IMR-90 (cell line): ENCODE results near the gene MFSD6. TPM values are rescaled to one million over a fixed set of nuclear protein-coding genes. Genes with fewer than 3 reads are reported as not detected.
A peak's percentile ranks its signal among the peaks of the same experiment; 100 is the strongest.

ENCODE experiments used
- ATAC-seq: fragments of 200-7000 bp; cut with Tn5 transposase; 2 replicates; pipeline ENCODE4 v1.9.1; 2020; ENCODE audit warnings: low read depth, mild to moderate bottlenecking, moderate library complexity
- BruUV-seq: library from RNA; stranded (reverse); fragments of 400-500 nt; replicated peaks from 2 replicates; lab custom pipeline; 2021; lab: Mats Ljungman, UMichigan
- CTCF ChIA-PET: fragments of 300-600 bp; formaldehyde crosslinking; extraction: SDS; loops from one replicate; lab custom pipeline; 2021; ENCODE audit warnings: antibody characterized with exemption; lab: Yijun Ruan, JAX
- POLR2A ChIA-PET: fragments of 300-600 bp; sonication (Branson Sonifier 250); formaldehyde crosslinking; loops from one replicate; lab custom pipeline; 2022; ENCODE audit warnings: antibody characterized with exemption; ENCODE audit not compliant: unreplicated experiment; lab: Charles Lee
- DNase-seq: peaks from one replicate; pipeline ENCODE4 v3.0.0; 2013
- H2AFZ ChIP-seq: replicated peaks from 2 replicates; pipeline ENCODE3; 2013; ENCODE audit warnings: low read length, mild to moderate bottlenecking; ENCODE audit not compliant: poor library complexity
- H2AK5ac ChIP-seq: 2 replicates; pipeline ENCODE4 v1.6.1; 2013; ENCODE audit warnings: low read depth, low read length, inconsistent platforms
- H2AK9ac ChIP-seq: replicated peaks from 2 replicates; pipeline ENCODE3; 2013; ENCODE audit warnings: mild to moderate bottlenecking, low read depth, low read length, moderate library complexity; ENCODE audit not compliant: poor library complexity
- H2BK120ac ChIP-seq: 2 replicates; pipeline ENCODE4 v1.6.1; 2013; ENCODE audit warnings: low read depth, low read length, inconsistent platforms
- H2BK15ac ChIP-seq: 3 replicates; pipeline ENCODE4 v1.6.1; 2013; ENCODE audit warnings: low read depth, low read length, inconsistent platforms
- H2BK20ac ChIP-seq: 2 replicates; pipeline ENCODE4 v1.6.1; 2013; ENCODE audit warnings: low read depth, mild to moderate bottlenecking, inconsistent platforms, low read length, moderate library complexity
- H2BK5ac ChIP-seq: 2 replicates; pipeline ENCODE4 v1.6.1; 2013; ENCODE audit warnings: mild to moderate bottlenecking, low read depth, low read length, inconsistent platforms; ENCODE audit not compliant: poor library complexity, severe bottlenecking
- H3K14ac ChIP-seq: replicated peaks from 2 replicates; pipeline ENCODE4 v1.6.1; 2013; ENCODE audit warnings: low read depth, low read length, inconsistent platforms
- H3K18ac ChIP-seq: 2 replicates; pipeline ENCODE4 v1.6.1; 2013; ENCODE audit warnings: low read depth, low read length, control low read depth
- H3K23ac ChIP-seq: 2 replicates; pipeline ENCODE4 v1.6.1; 2013; ENCODE audit warnings: low read depth, low read length, inconsistent platforms
- H3K27ac ChIP-seq: 2 replicates; pipeline ENCODE4 v1.5.1; 2013; ENCODE audit warnings: mild to moderate bottlenecking, control low read depth, low read length; ENCODE audit not compliant: insufficient read depth
- H3K27me3 ChIP-seq: 2 replicates; pipeline ENCODE4 v1.6.1; 2013; ENCODE audit warnings: low read length; ENCODE audit not compliant: control insufficient read depth, insufficient read depth
- H3K36me3 ChIP-seq: 2 replicates; pipeline ENCODE4 v1.6.1; 2013; ENCODE audit warnings: low read length, mixed read lengths; ENCODE audit not compliant: control insufficient read depth, insufficient read depth
- H3K4ac ChIP-seq: 2 replicates; pipeline ENCODE4 v1.6.1; 2013; ENCODE audit warnings: low read depth, low read length, inconsistent platforms
- H3K4me1 ChIP-seq: 2 replicates; pipeline ENCODE4 v1.6.1; 2013; ENCODE audit warnings: low read length, mixed read lengths; ENCODE audit not compliant: control insufficient read depth, insufficient read depth
- H3K4me2 ChIP-seq: 2 replicates; pipeline ENCODE4 v1.6.1; 2013; ENCODE audit warnings: low read depth, mild to moderate bottlenecking, control low read depth, low read length, moderate library complexity
- H3K4me3 ChIP-seq: 2 replicates; pipeline ENCODE4 v1.5.1; 2013; ENCODE audit warnings: low read depth, mild to moderate bottlenecking, control low read depth, low read length, moderate library complexity; ENCODE audit not compliant: insufficient read depth
- H3K56ac ChIP-seq: 2 replicates; pipeline ENCODE4 v1.6.1; 2013; ENCODE audit warnings: low read length, inconsistent platforms; ENCODE audit not compliant: insufficient read depth; ENCODE audit errors: extremely low read depth
- H3K79me1 ChIP-seq, 2 experiments: 2 replicates each; pipeline ENCODE4 v1.6.1; 2013; ENCODE audit warnings: low read length in 2 of 2, inconsistent platforms in 1 of 2, low read depth in 1 of 2
- H3K9ac ChIP-seq: 2 replicates; pipeline ENCODE4 v1.6.1; 2013; ENCODE audit warnings: low read depth, low read length, control low read depth
- H3K9me1 ChIP-seq: 2 replicates; pipeline ENCODE4 v1.6.1; 2013; ENCODE audit warnings: low read length, inconsistent platforms; ENCODE audit not compliant: insufficient read depth
- H3K9me3 ChIP-seq: 2 replicates; pipeline ENCODE4 v1.6.1; 2013; ENCODE audit warnings: low read length; ENCODE audit not compliant: control insufficient read depth, insufficient read depth
- H4K20me1 ChIP-seq: 2 replicates; pipeline ENCODE4 v1.6.1; 2013; ENCODE audit warnings: low read length, inconsistent platforms; ENCODE audit not compliant: insufficient read depth
- H4K5ac ChIP-seq: 2 replicates; pipeline ENCODE4 v1.6.1; 2013; ENCODE audit warnings: mild to moderate bottlenecking, low read depth, low read length, control low read depth
- H4K8ac ChIP-seq, 2 experiments: 2 replicates each; pipeline ENCODE4 v1.6.1; 2013; ENCODE audit warnings: low read depth in 2 of 2, low read length in 2 of 2, control low read depth in 1 of 2, inconsistent platforms in 1 of 2
- H4K91ac ChIP-seq: 2 replicates; pipeline ENCODE4 v1.6.1; 2013; ENCODE audit warnings: low read depth, low read length, inconsistent platforms; ENCODE audit not compliant: insufficient read depth
- BHLHE40 ChIP-seq: fragments of 150-350 bp; IDR thresholded peaks from 2 replicates; pipeline ENCODE4 v1.6.1; 2016; ENCODE audit warnings: mild to moderate bottlenecking, low read depth, low read length
- POLR2A ChIP-seq: IDR thresholded peaks from 2 replicates; pipeline ENCODE4 v1.6.1; 2012; ENCODE audit warnings: mild to moderate bottlenecking, low read depth, low read length
- RAD21 ChIP-seq: IDR thresholded peaks from 2 replicates; pipeline ENCODE4 v1.6.1; 2012; ENCODE audit warnings: low read length, improper control_type of control experiment
- SMC3 ChIP-seq: fragments of 150-350 bp; IDR thresholded peaks from 2 replicates; pipeline ENCODE4 v1.6.1; 2016; ENCODE audit warnings: low read depth, mild to moderate bottlenecking, antibody characterized with exemption, low read length, moderate library complexity
- WGBS, 2 experiments: methylation state at CpG; one replicate each; pipeline versions ENCODE4 v1.1.5 to v1.1.7; 2013; ENCODE audit warnings: missing lambda C conversion rate in 2 of 2; ENCODE audit not compliant: insufficient read length in 1 of 2; ENCODE audit errors: extremely low coverage in 2 of 2; 5-methylcytosine and 5-hydroxymethylcytosine counted together
- dilution Hi-C: fragments of 300-500 bp; cut with HindIII; formaldehyde crosslinking; loops from one replicate; pipeline ENCODE4 v1.14.3; 2018; ENCODE audit warnings: low sequenced_read_pairs; ENCODE audit not compliant: unreplicated experiment
- in situ Hi-C: fragments of 300-500 bp; cut with MboI; formaldehyde crosslinking; loops from 3 replicates; pipeline ENCODE4 v1.14.3; 2019; ENCODE audit warnings: low sequenced_read_pairs, inconsistent platforms, mixed read lengths
- intact Hi-C: fragments of 100-400 bp; cut with micrococcal nuclease; formaldehyde crosslinking; loops from 2 replicates; pipeline ENCODE4 v1.10.0; 2022
- polyA plus RNA-seq, 3 experiments: library from polyadenylated mRNA; depleted of rRNA; stranded (reverse); fragments of >200 nt; gene quantifications; 2 replicates each; pipeline ENCODE4 v1.2.3, GENCODE V29; 2012; ENCODE audit warnings: low replicate concordance in 1 of 3
- total RNA-seq: library from RNA; depleted of rRNA; stranded (reverse); fragments of >200 nt; gene quantifications from 2 replicates; pipeline ENCODE4 v1.2.3, GENCODE V29; 2012
- TF ChIP-seq, protein P1 (sequence below): conservative IDR thresholded peaks from 2 replicates; pipeline ENCODE4 v1.5.1; 2012; ENCODE audit warnings: mild to moderate bottlenecking, low read depth, low read length, improper control_type of control experiment
- TF ChIP-seq, protein P2 (sequence below): fragments of 150-350 bp; IDR thresholded peaks from 2 replicates; pipeline ENCODE4 v1.6.1; 2016; ENCODE audit warnings: low read depth, mild to moderate bottlenecking, low read length, moderate library complexity, borderline replicate concordance

Gene MFSD6
- total and polyA plus RNA-seq, 2 of the 4 experiments (the other 2 are of a cell fraction) = 4.2 to 7.7 TPM

DNA sequence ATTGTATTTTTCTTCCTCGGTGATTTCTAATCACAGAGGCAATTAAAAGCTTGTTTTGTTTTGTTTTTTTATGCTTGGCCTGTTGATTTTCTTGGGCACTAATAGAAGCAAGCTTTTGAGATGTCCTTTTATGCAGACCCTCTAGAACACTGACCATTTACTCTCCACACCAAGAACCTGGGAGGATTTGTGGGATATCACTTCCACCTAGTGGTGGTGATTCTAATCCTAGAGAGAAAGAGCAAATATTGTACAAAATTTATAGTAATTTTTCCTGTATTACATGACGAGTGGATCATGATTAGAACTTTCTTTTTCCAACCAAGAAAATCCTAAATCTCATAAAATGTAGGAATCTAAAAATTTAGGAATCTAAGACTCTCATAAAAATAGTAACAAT, 102.9 kb downstream of the MFSD6 start:
- no peak overlapping the region for H3K4ac ChIP-seq
- H4K91ac ChIP-seq = no peak overlapping the region
- intact Hi-C loops = loop anchor here (1.0 kb wide), 2 partner anchors 183 to 422 kb away; no protein-coding TSS in a partner anchor
- no peak for TF ChIP-seq BHLHE40
- TF ChIP-seq POLR2A = no peak
- TF ChIP-seq RAD21 = peak; percentile 84
- peak; percentile 80 for TF ChIP-seq SMC3
- TF ChIP-seq, protein P1, sequence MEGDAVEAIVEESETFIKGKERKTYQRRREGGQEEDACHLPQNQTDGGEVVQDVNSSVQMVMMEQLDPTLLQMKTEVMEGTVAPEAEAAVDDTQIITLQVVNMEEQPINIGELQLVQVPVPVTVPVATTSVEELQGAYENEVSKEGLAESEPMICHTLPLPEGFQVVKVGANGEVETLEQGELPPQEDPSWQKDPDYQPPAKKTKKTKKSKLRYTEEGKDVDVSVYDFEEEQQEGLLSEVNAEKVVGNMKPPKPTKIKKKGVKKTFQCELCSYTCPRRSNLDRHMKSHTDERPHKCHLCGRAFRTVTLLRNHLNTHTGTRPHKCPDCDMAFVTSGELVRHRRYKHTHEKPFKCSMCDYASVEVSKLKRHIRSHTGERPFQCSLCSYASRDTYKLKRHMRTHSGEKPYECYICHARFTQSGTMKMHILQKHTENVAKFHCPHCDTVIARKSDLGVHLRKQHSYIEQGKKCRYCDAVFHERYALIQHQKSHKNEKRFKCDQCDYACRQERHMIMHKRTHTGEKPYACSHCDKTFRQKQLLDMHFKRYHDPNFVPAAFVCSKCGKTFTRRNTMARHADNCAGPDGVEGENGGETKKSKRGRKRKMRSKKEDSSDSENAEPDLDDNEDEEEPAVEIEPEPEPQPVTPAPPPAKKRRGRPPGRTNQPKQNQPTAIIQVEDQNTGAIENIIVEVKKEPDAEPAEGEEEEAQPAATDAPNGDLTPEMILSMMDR = peak; percentile 73
- TF ChIP-seq, protein P2, sequence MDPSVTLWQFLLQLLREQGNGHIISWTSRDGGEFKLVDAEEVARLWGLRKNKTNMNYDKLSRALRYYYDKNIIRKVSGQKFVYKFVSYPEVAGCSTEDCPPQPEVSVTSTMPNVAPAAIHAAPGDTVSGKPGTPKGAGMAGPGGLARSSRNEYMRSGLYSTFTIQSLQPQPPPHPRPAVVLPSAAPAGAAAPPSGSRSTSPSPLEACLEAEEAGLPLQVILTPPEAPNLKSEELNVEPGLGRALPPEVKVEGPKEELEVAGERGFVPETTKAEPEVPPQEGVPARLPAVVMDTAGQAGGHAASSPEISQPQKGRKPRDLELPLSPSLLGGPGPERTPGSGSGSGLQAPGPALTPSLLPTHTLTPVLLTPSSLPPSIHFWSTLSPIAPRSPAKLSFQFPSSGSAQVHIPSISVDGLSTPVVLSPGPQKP = no peak
- no TSS peak for BruUV-seq
- no peak overlapping the region for H2BK5ac ChIP-seq
- no peak overlapping the region for H3K56ac ChIP-seq
- no peaks in the 10 kb centered on the region for H3K4me1 ChIP-seq
- no peaks in the 10 kb centered on the region for H3K9me3 ChIP-seq
- ChIA-PET CTCF (interaction anchor here (0.6 to 1.0 kb wide), 2 partner anchors 160 to 183 kb away, joined by 4 to 10 read pairs; no protein-coding TSS in a partner anchor), POLR2A (no interaction called here)
- 0 out of 2 replicates have a peak, but pooled peaks cover 2% of the 10 kb centered on the region for H3K36me3 ChIP-seq
- no peak overlapping the region for H2BK120ac ChIP-seq
- no peak overlapping the region for H2AK5ac ChIP-seq
- no peak overlapping the region for H3K4me3 ChIP-seq
- no peaks in the 10 kb centered on the region for H3K79me1 ChIP-seq
- in situ Hi-C loops = no loop called here
- 0 out of 2 replicates have a peak, but pooled peaks cover 3% of the 10 kb centered on the region for H3K9me1 ChIP-seq
- WGBS, 2 experiments = no CpG with 5 or more reads among the region's 2 CpGs
- dilution Hi-C loops = no loop called here
- H4K5ac ChIP-seq = no peak overlapping the region
- H4K20me1 ChIP-seq = no peaks in the 10 kb centered on the region
- peak; percentile 57 for DNase-seq
- no peak overlapping the region for H2BK20ac ChIP-seq
- no peak overlapping the region for H2AK9ac ChIP-seq
- no peak overlapping the region for H3K14ac ChIP-seq
- H3K27ac ChIP-seq = no peak overlapping the region
- H4K8ac ChIP-seq = no peak overlapping the region
- no peak overlapping the region for H3K4me2 ChIP-seq
- no peak overlapping the region for H2BK15ac ChIP-seq
- H3K23ac ChIP-seq = no peak overlapping the region
- H3K27me3 ChIP-seq = no peaks in the 10 kb centered on the region
- H2AFZ ChIP-seq = no peak overlapping the region
- no peak overlapping the region for H3K9ac ChIP-seq
- no peak overlapping the region for H3K18ac ChIP-seq
- peak; percentile 68 for ATAC-seq
